Muscle of leg (tissue), 11 donors: ENCODE results near the gene CD34. TPM values are rescaled to one million over a fixed set of nuclear protein-coding genes. Genes with fewer than 3 reads are reported as not detected.

Experiments
- DNase-seq: peaks from one replicate; pipeline ENCODE4 v3.0.0; 2013
- H3K27ac ChIP-seq: one replicate; pipeline ENCODE4 v1.5.1; 2013; ENCODE audit warnings: mild to moderate bottlenecking, low read length, control low read depth
- H3K27me3 ChIP-seq: one replicate; pipeline ENCODE4 v1.6.1; 2013; ENCODE audit warnings: low read length; ENCODE audit not compliant: control insufficient read depth, insufficient read depth
- H3K36me3 ChIP-seq: one replicate; pipeline ENCODE4 v1.6.1; 2013; ENCODE audit warnings: low read length; ENCODE audit not compliant: control insufficient read depth, insufficient read depth
- H3K4me1 ChIP-seq: one replicate; pipeline ENCODE4 v1.6.1; 2013; ENCODE audit warnings: low read length; ENCODE audit not compliant: control insufficient read depth, insufficient read depth
- H3K4me3 ChIP-seq: one replicate; pipeline ENCODE4 v1.5.1; 2013; ENCODE audit warnings: low read length, control low read depth
- H3K9me3 ChIP-seq: replicated peaks from 2 replicates; pipeline ENCODE4 v1.6.1; 2013; ENCODE audit warnings: low read depth, low read length; ENCODE audit not compliant: control insufficient read depth
- WGBS: methylation state at CpG from one replicate; pipeline ENCODE4 v1.1.5; 2013; ENCODE audit warnings: missing lambda C conversion rate; ENCODE audit not compliant: insufficient coverage; 5-methylcytosine and 5-hydroxymethylcytosine counted together
- polyA plus RNA-seq, 8 donors: library from polyadenylated mRNA; unstranded; fragments of 120-200 nt; gene quantifications; one replicate each; pipeline versions ENCODE4 v1.2.1 to v1.2.3, GENCODE V29; 2013; ENCODE audit warnings: inconsistent platforms in 1 of 8, low replicate concordance in 1 of 8; ENCODE audit not compliant: insufficient read length in 8 of 8, insufficient read depth in 1 of 8
- total RNA-seq: library from RNA; stranded (reverse); fragments of 120-200 nt; gene quantifications from one replicate; pipeline ENCODE4 v1.2.4, GENCODE V29; 2013

CD34 gene
- total and polyA plus RNA-seq, 9 donors, result 62.2 to 204 (median 158) TPM

DNA sequence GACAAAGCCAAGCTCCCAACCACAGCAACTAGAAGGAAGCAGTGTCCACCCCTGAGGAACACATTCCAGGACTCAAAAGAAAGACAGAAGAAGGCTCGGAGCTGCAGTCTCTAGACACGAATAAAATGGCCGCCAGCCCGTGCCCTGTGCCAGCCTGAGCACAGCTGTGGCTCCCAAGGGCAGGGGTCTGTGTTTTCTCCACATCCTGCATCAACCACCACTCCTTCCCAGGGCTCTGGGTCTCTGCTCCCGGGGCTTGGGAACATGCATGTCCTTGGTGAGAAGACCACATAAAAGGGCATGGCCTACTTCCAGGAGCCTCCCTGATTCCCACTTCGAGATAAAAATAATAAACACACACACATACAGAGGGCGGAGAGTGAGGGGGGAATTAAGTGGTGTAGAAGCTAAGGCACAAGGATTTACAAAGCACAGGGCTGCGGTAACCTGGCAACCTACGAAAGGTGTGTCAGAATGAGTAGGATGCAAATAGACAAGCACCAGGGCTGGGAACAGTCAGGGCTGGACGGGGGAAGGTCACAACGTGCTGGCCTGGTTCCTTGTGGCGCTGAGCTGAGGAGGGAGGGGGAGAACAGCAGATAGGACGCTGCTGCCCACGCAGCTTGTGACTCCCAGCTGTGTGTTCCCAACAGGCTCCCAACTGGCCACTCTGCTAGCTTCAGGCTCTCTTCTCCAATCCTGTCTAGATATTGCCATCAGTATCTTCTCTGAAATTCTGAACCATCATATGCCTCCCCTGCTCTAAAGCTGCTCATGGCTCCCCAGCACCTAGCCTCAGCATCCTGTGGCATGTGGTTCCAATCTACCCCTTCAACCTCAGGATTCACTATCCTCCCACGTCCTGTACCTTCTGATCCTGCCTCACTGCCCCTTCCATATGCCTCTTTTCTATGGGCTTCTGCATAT lies 72.5 kb downstream of the CD34 start:
- no peak overlapping the region for H3K4me3 ChIP-seq
- DNase-seq, result no peak
- H3K27ac ChIP-seq, result no peak overlapping the region
- 59% methylated on average over 11 of the region's 15 CpGs for WGBS
- H3K27me3 ChIP-seq, result no peaks in the 10 kb centered on the region
- H3K4me1 ChIP-seq, result peaks cover 2% of the 10 kb centered on the region
- no peaks in the 10 kb centered on the region for H3K9me3 ChIP-seq
- H3K36me3 ChIP-seq, result no peaks in the 10 kb centered on the region

DNA sequence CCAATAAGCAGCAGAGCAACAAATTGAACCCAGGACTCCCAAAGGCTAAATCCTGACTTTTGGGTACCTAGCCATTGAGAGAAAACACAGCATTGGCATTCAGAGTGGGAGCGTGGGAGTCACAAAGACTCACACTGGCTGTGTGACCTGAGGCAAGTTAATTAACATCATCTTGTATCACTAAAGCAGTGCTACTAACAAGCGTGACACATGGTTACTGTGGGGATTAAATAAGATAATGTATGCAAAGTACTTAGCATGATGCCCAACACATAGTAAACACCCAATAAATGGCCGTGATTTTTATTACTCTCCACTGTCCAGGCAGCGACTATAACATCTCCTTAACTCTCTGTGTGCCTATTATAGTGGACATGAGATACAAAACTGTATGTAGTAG lies 73.3 kb downstream of the CD34 start:
- Histone ChIP-seq H3K27me3 (no peaks in the 10 kb centered on the region), H3K36me3 (no peaks in the 10 kb centered on the region), H3K27ac (no peak overlapping the region), H3K4me3 (no peak overlapping the region), H3K9me3 (no peaks in the 10 kb centered on the region), H3K4me1 (peaks cover 2% of the 10 kb centered on the region)
- no peak for DNase-seq
- no CpG with 5 or more reads among the region's 4 CpGs for WGBS

- Histone ChIP-seq H3K4me1 (peaks cover 2% of the 10 kb centered on the region), H3K36me3 (no peaks in the 10 kb centered on the region), H3K27ac (no peak overlapping the region), H3K27me3 (no peaks in the 10 kb centered on the region), H3K9me3 (no peaks in the 10 kb centered on the region), H3K4me3 (no peak overlapping the region)
- no peak for DNase-seq
- WGBS, result 73% methylated on average over 8 of the region's 15 CpGs
These were observed 74.2 kb downstream of the CD34 start for GRCh38 chr1:207836591-207837347.

DNA sequence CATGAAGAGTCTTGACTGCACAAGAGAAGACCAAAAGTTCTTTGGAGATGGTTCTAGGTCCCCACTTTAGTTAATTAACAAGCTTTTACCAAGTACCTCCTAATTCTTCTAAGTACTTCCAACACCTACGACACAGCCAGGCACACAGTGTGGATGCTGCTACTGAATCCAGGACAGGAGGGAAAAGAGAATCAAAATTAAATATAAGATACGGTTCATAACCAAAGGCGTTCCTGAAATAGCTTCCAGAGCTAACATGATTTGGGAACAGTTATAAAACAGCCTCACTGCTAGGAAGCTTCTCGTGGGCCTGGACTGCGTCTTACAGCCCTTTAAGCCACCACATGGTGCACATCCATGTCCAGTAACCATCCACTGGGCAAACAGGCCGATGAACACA lies 75.0 kb downstream of the CD34 start:
- no peak for DNase-seq
- no peaks in the 10 kb centered on the region for H3K27me3 ChIP-seq
- H3K4me3 ChIP-seq, result no peak overlapping the region
- H3K4me1 ChIP-seq, result peaks cover 2% of the 10 kb centered on the region
- no peak overlapping the region for H3K27ac ChIP-seq
- WGBS, result 96% methylated on average over 3 of the region's 6 CpGs
- no peaks in the 10 kb centered on the region for H3K36me3 ChIP-seq
- no peaks in the 10 kb centered on the region for H3K9me3 ChIP-seq

DNA sequence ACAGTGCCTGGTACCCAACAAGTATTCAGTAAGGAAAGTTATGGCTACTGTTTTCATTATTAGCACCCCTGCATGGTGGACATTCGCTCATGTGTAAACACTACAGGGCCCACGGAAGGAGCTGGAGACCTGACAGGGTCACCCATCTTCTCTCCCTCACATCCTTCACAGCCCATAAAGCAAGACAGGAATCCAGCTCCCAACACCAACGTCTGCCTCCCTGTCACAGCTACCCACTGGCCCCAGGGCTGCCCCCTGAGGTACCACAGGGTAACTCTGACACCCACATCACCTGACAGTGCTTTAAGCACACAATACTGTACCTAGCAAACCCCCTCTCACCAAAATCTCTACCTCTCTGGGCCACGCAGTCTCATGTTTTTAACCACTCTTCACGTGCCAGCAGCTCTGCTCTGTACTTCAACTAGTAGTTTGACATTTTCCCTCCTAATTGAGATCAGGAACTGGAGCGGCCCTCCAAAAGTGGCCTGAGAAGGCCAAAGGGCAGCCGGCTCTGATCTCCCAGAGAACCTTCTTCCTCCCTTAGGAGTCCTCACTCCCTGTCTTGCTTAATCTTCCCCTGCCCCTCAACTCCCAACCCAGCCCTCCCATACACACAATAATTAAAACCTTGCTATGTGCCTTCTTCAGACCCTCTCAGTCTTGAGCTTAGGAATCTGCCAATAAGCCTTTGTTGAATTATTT lies 76.8 kb downstream of the CD34 start:
- no peak for DNase-seq
- no peaks in the 10 kb centered on the region for H3K9me3 ChIP-seq
- H3K27ac ChIP-seq, result no peak overlapping the region
- no peaks in the 10 kb centered on the region for H3K36me3 ChIP-seq
- H3K4me3 ChIP-seq, result no peak overlapping the region
- H3K27me3 ChIP-seq, result no peaks in the 10 kb centered on the region
- H3K4me1 ChIP-seq, result peaks cover 2% of the 10 kb centered on the region
- 82% methylated on average over 5 of the region's 7 CpGs for WGBS

DNA sequence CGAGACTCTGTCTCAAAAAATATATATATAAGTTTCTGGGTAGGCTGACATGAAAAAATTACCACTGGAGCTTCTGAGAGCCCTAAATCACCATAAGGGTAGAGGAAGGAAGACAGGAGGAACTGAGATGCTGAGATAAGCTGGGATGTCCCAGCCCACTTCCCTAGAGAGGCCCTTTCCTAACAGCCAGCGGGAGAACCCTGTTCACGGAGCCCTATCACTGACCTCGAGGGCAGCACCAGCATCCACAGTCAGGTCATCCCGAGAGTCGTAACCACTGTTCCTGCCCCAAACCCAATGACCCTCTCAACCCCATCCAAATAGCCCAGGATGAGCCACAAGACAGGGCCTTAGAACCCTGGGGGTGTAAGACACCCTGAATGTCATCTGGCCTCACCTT lies 77.5 kb downstream of the CD34 start:
- peaks cover 2% of the 10 kb centered on the region for H3K4me1 ChIP-seq

GRCh38 chr1:207832796-207833195 lies 78.1 kb downstream of the CD34 start:
- Histone ChIP-seq H3K9me3 (no peaks in the 10 kb centered on the region), H3K4me3 (no peak overlapping the region), H3K36me3 (no peaks in the 10 kb centered on the region), H3K27me3 (no peaks in the 10 kb centered on the region), H3K27ac (no peak overlapping the region), H3K4me1 (peaks cover 2% of the 10 kb centered on the region)
- WGBS, result 86% methylated on average over 7 of the region's 8 CpGs
- no peak for DNase-seq

More for the DNA sequence above, 77.5 kb downstream of the CD34 start:
- no peak overlapping the region for H3K27ac ChIP-seq
- H3K36me3 ChIP-seq, result no peaks in the 10 kb centered on the region
- no peak for DNase-seq
- H3K4me3 ChIP-seq, result no peak overlapping the region
- no peaks in the 10 kb centered on the region for H3K9me3 ChIP-seq
- no peaks in the 10 kb centered on the region for H3K27me3 ChIP-seq
- 100% methylated on average over 2 of the region's 6 CpGs for WGBS

DNA sequence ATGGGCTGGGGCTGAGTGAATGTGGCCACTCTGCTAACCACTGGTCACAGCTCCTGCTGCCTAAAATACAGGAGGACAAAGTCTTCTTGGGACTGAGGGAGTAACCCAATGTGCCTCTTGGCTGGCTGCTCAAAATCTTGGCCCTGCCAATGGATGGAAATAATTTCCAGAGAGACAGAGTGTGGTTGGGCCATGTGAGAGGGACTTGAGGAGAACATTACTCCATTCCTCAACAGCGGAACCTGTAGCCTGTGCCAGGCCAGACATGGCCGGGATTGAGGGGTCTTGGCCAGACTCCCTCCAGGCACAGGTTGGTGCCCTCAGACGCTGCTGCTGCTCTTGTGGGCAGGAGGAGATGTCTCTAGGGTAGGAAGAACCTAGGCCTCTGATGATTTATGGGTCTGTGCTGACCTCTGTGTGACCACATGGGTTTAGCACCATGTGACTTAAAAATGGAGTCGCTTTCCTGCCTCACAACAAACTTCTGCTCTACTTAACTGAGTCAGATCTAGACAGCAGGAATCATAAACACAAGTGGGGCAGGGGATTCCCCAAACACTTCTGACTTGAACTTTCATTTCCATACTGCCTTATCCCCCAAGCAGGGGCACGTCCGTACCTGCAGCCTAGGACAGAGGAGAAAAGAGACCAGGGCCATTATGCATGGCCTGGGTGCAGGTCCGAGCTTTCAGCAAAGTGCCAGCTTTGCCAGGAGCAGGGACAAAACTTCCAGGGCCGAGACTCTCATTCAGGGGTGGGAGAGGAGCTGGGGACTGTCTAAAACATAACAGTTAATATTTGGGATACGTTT lies 79.2 kb downstream of the CD34 start:
- Histone ChIP-seq H3K4me1 (peaks cover 5% of the 10 kb centered on the region), H3K36me3 (no peaks in the 10 kb centered on the region), H3K27ac (no peak overlapping the region), H3K9me3 (no peaks in the 10 kb centered on the region), H3K27me3 (no peaks in the 10 kb centered on the region), H3K4me3 (no peak overlapping the region)
- no peak for DNase-seq
- WGBS, result 90% methylated on average over 3 of the region's 9 CpGs
